Activated naive CD8-positive, alpha-beta T cell treated with anti-CD3 and anti-CD28 coated beads for 36 hours (primary cell): Measurements from ENCODE around the gene RPL7A. TPM values are rescaled to one million over a fixed set of nuclear protein-coding genes. Genes with fewer than 3 reads are reported as not detected.
"Not testable (repeated sequence)": the region's sequence is repeated elsewhere in the genome, so short reads cannot be mapped to it uniquely, and the experiment has no call there.

Experiments used
- DNase-seq: peaks from one replicate; pipeline ENCODE4 v3.0.0; 2021
- H3K27ac Mint-ChIP-seq: one replicate; pipeline ENCODE4 v1.8.0; 2022; ENCODE audit warnings: mild to moderate bottlenecking, moderate library complexity, mixed read lengths
- H3K27me3 Mint-ChIP-seq: one replicate; pipeline ENCODE4 v1.8.0; 2022; ENCODE audit warnings: mild to moderate bottlenecking, mixed read lengths
- H3K36me3 Mint-ChIP-seq: one replicate; pipeline ENCODE4 v1.8.0; 2021; ENCODE audit warnings: mild to moderate bottlenecking, mixed read lengths
- H3K4me1 Mint-ChIP-seq: one replicate; pipeline ENCODE4 v1.8.0; 2021; ENCODE audit warnings: mixed read lengths
- H3K4me3 Mint-ChIP-seq: one replicate; pipeline ENCODE4 v1.8.0; 2022; ENCODE audit warnings: mild to moderate bottlenecking, moderate library complexity, mixed read lengths
- H3K9me3 Mint-ChIP-seq: one replicate; pipeline ENCODE4 v1.8.0; 2022; ENCODE audit warnings: mixed read lengths
- total RNA-seq, 2 experiments: library from RNA; stranded (reverse); gene quantifications; one replicate each; pipeline ENCODE4 v1.2.3, GENCODE V29; 2021

RPL7A gene
- total RNA-seq, 2 experiments from 2014 or later: 3,142 to 3,195 TPM

DNA sequence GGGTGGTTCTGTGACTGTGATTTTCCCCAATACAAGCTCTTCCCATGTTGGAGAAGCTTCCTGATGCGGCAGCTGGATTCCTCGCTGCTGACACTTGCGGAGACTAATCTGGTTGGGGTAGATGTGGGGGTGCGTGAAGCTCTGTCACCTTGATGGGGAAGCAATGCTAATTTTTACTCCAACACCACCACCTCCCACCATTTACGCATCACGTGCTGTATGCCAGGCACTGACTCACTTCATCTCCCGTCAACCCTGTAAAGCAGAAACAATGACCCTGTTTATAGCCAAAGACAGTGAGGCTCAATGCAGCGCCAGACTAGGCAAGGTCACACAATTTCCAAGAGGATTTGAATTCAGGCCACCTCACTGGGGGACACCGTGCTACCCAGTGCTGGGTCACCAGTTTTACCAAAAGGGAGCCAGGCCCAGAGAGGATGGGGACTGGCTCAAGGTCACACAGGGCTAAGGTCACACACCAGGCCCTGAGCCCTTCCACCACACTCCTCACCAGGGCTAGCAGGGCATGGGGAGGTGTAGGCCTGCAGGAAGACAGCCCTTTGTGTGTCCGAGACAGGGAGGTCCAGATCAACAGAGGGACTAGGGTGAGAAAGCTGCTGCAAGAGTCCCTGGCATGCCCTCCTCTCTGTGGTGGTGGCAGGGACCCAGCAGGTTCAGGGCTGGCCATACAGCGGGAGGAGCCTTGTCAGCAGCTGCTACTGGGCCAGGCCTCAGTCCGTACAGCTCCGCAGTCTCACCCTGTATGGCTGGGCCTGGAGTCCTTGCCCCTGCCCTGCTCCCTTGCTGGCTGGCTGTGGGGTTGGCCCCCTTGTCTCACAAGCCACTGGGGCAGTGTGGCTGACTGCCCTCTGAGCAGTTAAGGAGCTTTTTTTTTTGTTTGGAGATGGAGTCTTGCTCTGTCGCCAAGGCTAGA is 31.4 kb downstream of the RPL7A start:
- Mint-ChIP-seq H3K9me3 (no peaks in the 10 kb centered on the region), H3K4me3 (no peak overlapping the region), H3K4me1 (peaks cover 2% of the 10 kb centered on the region), H3K27ac (no peak overlapping the region), H3K36me3 (peaks cover 6% of the 10 kb centered on the region), H3K27me3 (peaks cover 3% of the 10 kb centered on the region)
- DNase-seq: no peak

DNA sequence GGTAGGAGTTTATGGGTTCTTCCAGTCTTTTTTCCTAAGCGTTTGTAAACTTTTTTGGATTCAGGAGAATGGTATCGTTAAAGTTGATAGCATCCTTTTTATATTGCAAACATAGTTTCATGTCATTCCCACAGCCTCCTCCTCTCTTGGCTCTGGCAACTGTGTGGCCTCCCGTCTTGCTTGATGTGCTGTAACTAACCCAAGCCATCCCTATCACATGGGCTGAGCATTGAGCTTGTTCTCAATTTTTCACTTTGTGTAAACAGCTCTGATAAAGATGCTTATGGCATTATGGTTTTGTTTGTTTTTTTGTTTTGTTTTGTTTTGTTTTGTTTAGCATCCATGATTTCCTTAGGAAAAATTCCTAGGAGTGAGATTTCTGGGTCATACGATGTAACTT is 32.7 kb downstream of the RPL7A start:
- Mint-ChIP-seq H3K9me3 (no peaks in the 10 kb centered on the region), H3K27ac (no peak overlapping the region), H3K4me1 (no peaks in the 10 kb centered on the region), H3K27me3 (peaks cover 3% of the 10 kb centered on the region), H3K4me3 (no peak overlapping the region), H3K36me3 (no peaks in the 10 kb centered on the region)
- DNase-seq: no peak

DNA sequence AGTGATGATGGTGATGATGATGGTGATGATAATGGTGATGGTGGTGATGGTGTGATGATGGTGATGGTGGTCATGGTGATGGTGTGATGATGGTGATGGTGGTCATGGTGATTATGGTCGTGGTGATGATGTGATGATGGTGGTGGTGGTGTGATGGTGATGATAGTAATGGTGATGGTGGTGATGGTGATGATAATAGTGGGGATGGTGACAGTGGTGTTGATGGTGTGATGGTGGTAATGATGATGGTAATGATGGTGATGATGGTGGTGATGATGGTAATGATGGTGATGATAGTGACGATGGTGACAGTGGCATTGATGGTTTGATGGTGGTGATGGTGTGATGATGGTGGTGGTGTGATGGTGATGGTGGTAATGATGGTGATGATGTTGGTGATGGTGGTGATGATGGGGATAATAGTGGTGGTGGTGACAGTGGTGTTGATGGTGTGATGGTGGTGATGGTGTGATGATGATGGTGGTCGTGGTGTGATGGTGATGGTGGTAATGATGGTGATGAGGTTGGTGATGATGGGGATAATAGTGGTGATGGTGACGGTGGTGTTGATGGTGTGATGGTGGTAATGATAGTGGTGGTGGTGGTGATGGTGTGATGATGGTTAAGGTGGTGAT is 34.6 kb downstream of the RPL7A start:
- Mint-ChIP-seq H3K27ac (no peak overlapping the region), H3K4me1 (no peaks in the 10 kb centered on the region), H3K9me3 (no peaks in the 10 kb centered on the region), H3K4me3 (no peak overlapping the region), H3K27me3 (no peaks in the 10 kb centered on the region), H3K36me3 (no peaks in the 10 kb centered on the region)
- DNase-seq: no peak

DNA sequence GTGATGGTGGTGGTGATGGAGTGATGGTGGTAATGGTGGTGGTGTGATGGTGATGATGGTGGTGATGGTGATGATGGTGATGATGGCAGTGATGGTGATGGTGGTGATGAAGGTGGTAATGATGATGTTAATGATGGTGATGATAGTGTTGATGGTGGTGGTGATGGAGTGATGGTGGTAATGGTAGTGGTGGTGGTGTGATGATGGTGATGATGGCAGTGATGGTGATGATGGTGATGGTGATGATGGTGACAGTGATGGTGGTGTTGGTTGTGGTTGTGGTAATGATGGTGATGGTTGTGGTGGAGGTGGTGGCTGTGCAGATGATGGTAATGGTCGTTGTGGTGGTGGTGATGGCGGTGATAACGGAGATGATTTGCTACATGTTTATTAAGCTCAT is 35.4 kb downstream of the RPL7A start:
- Mint-ChIP-seq H3K9me3 (no peaks in the 10 kb centered on the region), H3K27ac (no peak overlapping the region), H3K4me1 (no peaks in the 10 kb centered on the region), H3K27me3 (no peaks in the 10 kb centered on the region), H3K4me3 (no peak overlapping the region), H3K36me3 (no peaks in the 10 kb centered on the region)
- no peak for DNase-seq

DNA sequence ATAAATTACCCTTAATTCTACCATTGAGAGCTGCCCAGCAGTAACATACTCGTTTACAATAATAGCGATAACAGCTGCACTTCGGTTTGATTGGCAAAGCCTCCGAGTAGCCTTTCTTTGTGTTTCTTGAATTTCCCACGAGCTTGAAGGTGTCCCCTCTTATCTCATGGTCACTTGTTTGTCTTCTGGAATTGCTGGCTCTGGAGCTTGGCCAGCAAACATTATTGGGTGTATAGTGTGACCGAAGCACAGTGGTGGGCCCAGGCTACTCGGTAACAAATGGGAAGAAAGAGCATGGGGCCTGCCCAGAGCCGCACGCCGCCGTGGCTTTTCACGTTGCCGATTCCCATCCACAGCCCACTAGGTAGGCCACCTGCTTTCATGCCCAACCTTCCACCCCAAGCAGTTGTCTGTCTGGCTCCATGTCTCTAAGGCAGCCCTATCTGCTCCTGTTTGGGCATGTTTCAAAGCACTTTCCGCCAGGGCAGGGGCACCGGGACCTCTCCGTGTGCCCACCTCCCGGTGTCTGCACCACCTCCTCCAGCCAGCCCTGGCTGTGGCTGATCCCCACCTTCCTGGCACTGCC is 36.8 kb downstream of the RPL7A start:
- Mint-ChIP-seq H3K36me3 (no peaks in the 10 kb centered on the region), H3K4me3 (no peak overlapping the region), H3K27me3 (no peaks in the 10 kb centered on the region)

DNA sequence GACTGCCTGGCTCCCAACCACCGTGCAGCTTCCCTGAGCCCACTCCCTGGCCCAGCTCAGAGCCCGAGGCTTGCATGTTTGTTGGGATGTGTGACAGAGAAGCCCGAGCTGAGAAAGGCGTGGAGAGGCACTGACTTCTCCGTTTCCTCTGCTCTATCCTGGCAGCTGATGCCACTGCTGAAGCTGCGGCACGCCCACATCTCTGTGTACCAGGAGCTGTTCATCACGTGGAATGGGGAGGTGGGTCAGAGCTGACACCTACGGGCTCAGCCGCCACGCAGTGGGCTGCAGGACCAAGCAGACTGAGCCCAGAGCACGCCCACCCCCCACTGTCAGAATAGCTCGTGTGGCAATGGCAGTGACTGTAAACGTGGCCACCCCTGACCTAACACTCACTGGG is 37.4 kb downstream of the RPL7A start:
- no peaks in the 10 kb centered on the region for H3K9me3 Mint-ChIP-seq
- H3K36me3 Mint-ChIP-seq: no peaks in the 10 kb centered on the region

More for the DNA sequence above, 36.8 kb downstream of the RPL7A start:
- H3K27ac Mint-ChIP-seq: no peak overlapping the region
- H3K4me1 Mint-ChIP-seq: no peaks in the 10 kb centered on the region
- H3K9me3 Mint-ChIP-seq: no peaks in the 10 kb centered on the region
- DNase-seq: no peak

DNA sequence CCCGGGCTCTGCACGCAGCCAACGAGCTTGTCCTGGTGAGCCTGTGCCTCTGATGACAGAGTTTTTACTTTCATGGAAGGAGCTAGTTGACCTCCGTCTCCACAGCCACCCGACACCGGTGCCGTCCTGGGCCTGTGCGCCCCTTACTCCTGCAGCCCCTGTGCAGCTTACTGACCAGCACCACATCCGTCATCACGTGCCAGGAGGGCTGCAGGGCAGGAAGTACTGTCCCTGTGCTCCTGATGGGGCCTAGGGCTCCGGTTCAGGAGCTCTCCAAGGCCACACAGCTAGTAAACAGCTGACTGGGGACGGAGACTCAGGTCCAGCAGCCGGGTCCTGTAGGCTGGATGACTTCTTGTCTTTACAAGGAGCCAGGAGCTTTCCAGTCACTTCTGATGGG is 38.3 kb downstream of the RPL7A start:
- no peak overlapping the region for H3K27ac Mint-ChIP-seq
- no peaks in the 10 kb centered on the region for H3K4me1 Mint-ChIP-seq
- H3K36me3 Mint-ChIP-seq: no peaks in the 10 kb centered on the region
- no peak overlapping the region for H3K4me3 Mint-ChIP-seq
- no peaks in the 10 kb centered on the region for H3K9me3 Mint-ChIP-seq
- DNase-seq: no peak
- no peaks in the 10 kb centered on the region for H3K27me3 Mint-ChIP-seq

More for the DNA sequence above, 37.4 kb downstream of the RPL7A start:
- Mint-ChIP-seq H3K27me3 (no peaks in the 10 kb centered on the region), H3K4me3 (no peak overlapping the region), H3K4me1 (no peaks in the 10 kb centered on the region), H3K27ac (no peak overlapping the region)
- no peak for DNase-seq

DNA sequence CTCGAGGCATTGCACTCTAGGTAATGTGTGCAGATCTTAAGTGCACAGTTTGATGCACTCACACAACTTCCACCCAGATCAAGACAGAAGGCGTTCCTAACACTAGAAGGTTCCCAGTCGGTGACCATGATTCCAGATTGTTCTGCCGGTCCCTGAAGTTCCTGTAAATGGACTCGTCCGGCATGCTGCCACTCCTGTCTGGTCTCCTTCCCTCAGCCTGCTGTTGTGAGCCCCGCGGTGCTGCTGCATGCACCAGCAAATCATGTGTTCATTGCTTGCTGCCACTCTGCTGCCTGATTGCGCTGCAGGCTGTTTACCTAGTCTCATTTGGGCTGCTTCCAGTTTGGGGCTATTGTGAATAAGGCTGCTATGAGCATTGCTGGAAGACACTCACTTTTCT is 39.7 kb downstream of the RPL7A start:
- H3K36me3 Mint-ChIP-seq: no peaks in the 10 kb centered on the region
- no peak overlapping the region for H3K4me3 Mint-ChIP-seq
- no peak for DNase-seq
- no peaks in the 10 kb centered on the region for H3K4me1 Mint-ChIP-seq
- H3K27me3 Mint-ChIP-seq: no peaks in the 10 kb centered on the region
- H3K9me3 Mint-ChIP-seq: no peaks in the 10 kb centered on the region
- H3K27ac Mint-ChIP-seq: no peak overlapping the region

DNA sequence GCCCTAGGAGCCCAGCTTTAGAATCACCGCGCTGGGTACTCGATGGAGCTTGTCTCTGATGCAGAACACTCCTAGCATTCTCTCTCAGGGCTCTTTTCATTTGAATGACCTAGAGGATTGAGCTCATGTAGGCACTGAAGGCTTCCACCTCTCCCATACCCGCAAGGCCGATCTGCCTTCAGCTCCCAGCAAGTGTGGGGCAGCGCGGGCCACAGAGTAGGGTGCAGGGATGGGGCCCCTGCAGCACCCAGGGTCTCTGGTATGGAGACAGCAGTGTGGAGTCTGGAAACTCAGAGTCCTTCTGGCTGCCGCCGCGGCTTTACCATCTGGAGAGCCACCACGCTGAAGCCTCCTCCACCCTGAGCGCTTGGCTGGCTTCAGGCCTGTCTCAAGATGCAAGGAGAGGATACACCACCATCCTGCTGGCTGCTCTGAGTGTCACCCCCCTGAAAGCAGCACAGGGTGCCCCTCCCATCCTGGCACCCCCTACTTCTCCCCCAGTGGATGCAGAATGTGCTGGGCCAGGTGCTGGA is 41.1 kb downstream of the RPL7A start:
- Mint-ChIP-seq H3K36me3 (no peaks in the 10 kb centered on the region), H3K9me3 (no peaks in the 10 kb centered on the region), H3K4me3 (no peak overlapping the region), H3K4me1 (no peaks in the 10 kb centered on the region), H3K27me3 (no peaks in the 10 kb centered on the region), H3K27ac (no peak overlapping the region)
- no peak for DNase-seq

DNA sequence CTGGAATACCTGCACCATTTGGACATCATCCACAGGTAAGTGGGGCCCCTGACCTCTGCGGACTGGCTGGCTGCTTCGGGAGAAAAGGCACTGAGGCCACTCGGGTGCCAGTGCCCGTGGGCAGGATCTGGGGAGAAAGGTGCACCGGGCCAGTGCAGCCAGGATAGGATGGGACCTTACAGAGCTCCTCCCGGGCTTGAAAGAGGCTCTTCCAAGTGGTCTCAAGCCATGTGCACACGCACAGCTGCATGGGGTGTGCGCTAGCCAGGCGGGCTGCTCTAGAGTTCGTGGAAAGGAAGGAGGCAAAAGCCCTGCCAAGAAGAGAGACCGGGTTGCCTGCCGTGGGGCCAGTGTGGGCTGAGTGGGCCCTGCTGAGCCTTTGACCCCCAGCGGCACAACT is 41.5 kb downstream of the RPL7A start:
- DNase-seq: no peak
- no peaks in the 10 kb centered on the region for H3K27me3 Mint-ChIP-seq
- no peaks in the 10 kb centered on the region for H3K4me1 Mint-ChIP-seq
- H3K27ac Mint-ChIP-seq: no peak overlapping the region
- no peaks in the 10 kb centered on the region for H3K36me3 Mint-ChIP-seq
- no peak overlapping the region for H3K4me3 Mint-ChIP-seq
- no peaks in the 10 kb centered on the region for H3K9me3 Mint-ChIP-seq

DNA sequence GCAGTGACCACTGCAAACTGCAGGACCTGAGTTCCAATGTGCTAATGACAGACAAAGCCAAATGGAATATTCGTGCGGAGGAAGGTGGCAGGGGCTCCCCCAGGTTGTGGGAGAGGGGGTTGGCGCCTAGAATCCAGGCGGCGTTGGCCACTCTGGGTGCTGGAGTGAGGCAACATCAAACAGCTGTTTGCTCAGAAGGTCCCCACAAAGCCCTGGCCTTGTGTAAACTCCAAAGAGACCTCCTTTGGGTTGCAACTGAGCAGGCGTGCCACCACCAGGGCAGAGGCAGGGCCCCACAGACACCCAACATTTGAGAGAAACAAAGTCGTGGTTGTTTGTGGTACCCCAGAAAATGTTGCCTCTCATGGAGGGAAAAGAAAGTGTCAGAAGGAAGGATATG is 42.7 kb downstream of the RPL7A start:
- Mint-ChIP-seq H3K9me3 (no peaks in the 10 kb centered on the region), H3K4me1 (no peaks in the 10 kb centered on the region), H3K36me3 (no peaks in the 10 kb centered on the region), H3K4me3 (no peak overlapping the region), H3K27me3 (no peaks in the 10 kb centered on the region), H3K27ac (no peak overlapping the region)
- no peak for DNase-seq

DNA sequence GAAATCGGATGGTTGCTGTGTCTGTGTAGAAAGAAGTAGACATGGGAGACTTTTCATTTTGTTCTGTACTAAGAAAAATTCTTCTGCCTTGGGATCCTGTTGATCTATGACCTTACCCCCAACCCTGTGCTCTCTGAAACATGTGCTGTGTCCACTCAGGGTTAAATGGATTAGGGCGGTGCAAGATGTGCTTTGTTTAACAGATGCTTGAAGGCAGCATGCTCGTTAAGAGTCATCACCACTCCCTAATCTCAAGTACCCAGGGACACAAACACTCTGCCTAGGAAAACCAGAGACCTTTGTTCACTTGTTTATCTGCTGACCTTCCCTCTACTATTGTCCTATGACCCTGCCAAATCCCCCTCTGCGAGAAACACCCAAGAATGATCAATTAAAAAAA is 43.4 kb downstream of the RPL7A start:
- not testable (repeated sequence) for H3K27ac Mint-ChIP-seq, H3K27me3 Mint-ChIP-seq, H3K9me3 Mint-ChIP-seq, H3K4me1 Mint-ChIP-seq, H3K36me3 Mint-ChIP-seq, DNase-seq, H3K4me3 Mint-ChIP-seq

DNA sequence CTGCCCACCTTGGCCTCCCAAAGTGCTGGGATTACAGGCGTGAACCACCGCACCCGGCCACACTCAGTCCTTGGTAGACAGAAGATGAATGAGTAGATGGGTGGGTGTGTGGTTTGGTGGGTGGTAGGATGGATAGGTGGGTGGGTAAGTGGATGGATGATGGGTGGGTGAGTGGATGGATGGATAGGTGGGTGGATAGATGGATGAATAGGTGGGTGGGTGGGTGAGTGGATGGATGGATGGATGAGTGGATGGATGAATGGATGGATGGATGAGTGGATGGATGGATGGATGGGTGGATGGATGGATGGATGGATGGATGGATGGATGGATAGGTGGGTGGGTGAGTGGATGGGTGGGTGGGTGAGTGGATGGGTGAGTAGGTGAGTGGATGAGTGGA is 44.3 kb downstream of the RPL7A start:
- not testable (repeated sequence) for H3K36me3 Mint-ChIP-seq, H3K27ac Mint-ChIP-seq, H3K9me3 Mint-ChIP-seq, H3K27me3 Mint-ChIP-seq, H3K4me1 Mint-ChIP-seq, H3K4me3 Mint-ChIP-seq, DNase-seq

DNA sequence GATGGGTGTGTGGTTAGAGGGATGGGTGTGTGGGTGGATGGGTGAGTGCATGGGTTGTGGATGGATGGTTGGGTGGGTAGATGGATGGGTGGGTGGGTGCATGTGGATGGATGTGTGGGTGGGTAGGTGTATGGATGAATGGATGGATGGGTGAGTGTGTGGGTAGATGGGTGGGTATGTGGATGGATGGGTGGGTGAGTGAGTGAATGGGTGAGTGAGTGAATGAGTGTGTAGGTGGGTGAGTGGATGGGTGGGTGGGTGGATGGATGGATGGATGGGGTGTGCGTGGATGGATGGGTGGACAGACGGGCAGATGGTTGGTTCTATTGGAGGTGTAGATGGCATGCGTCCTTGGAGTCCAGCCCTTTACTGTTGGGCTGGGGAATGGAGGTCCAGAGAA is 45.4 kb downstream of the RPL7A start:
- Mint-ChIP-seq H3K4me1 (no peaks in the 10 kb centered on the region), H3K36me3 (no peaks in the 10 kb centered on the region), H3K9me3 (no peaks in the 10 kb centered on the region), H3K27ac (no peak overlapping the region), H3K4me3 (no peak overlapping the region), H3K27me3 (no peaks in the 10 kb centered on the region)
- no peak for DNase-seq

DNA sequence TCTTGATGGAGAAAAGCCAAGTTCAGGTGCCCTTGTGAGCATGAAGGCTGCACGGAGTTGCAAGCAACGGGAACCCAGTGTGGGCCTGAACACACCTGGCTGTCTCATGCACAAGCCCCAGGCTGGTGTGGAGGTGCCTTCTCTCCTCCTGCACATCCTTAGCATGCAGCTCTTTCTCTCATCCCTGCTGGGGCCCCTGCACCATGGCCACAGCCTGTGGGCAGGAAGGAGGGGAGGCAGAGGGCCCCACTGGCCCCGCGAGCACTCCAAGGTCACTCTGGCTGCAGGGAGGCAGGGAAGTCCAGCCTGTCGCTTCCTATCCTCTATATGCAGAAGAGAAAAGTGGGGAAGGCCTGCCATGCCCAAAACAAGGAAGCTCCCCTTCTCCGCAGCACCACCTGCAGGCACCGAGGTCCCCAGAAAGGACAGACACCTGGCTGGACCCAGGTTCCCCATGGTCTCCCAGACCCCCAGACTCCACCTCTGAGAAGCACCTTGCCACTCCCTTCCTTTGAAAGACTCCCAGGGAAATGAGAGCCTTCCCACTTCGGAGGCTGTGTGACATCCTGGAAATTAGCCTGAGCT is 46.8 kb downstream of the RPL7A start:
- H3K36me3 Mint-ChIP-seq: no peaks in the 10 kb centered on the region
- no peak for DNase-seq
- no peak overlapping the region for H3K4me3 Mint-ChIP-seq
- H3K4me1 Mint-ChIP-seq: no peaks in the 10 kb centered on the region
- H3K27me3 Mint-ChIP-seq: no peaks in the 10 kb centered on the region
- H3K27ac Mint-ChIP-seq: no peak overlapping the region
- no peaks in the 10 kb centered on the region for H3K9me3 Mint-ChIP-seq
